Liver (tissue), 3 donors: ENCODE data around the gene BCL2L11.

Experiments
- CTCF ChIP-seq: fragments of 150-350 bp; IDR thresholded peaks from 2 replicates; pipeline ENCODE4 v1.5.1; 2017; ENCODE audit warnings: improper control_type of control experiment, low read depth, low read length; ENCODE audit not compliant: missing input control
- MAX ChIP-seq: IDR thresholded peaks from 2 replicates; pipeline ENCODE4 v1.6.1; 2016; ENCODE audit warnings: antibody characterized with exemption
- SP1 ChIP-seq: IDR thresholded peaks from 2 replicates; pipeline ENCODE4 v1.6.1; 2018; ENCODE audit warnings: antibody characterized with exemption, mild to moderate bottlenecking
- TAF1 ChIP-seq: conservative IDR thresholded peaks from 2 replicates; pipeline ENCODE4 v1.6.1; 2016; ENCODE audit warnings: antibody characterized with exemption, mild to moderate bottlenecking
- ZBTB33 ChIP-seq: IDR thresholded peaks from 2 replicates; pipeline ENCODE4 v1.6.1; 2016; ENCODE audit warnings: antibody characterized with exemption
- donor health status: healthy.
- donor health status: healthy.

- TF ChIP-seq CTCF (no peak), ZBTB33 (no peak), SP1 (no peak), MAX (no peak), TAF1 (no peak)
These were observed 14.7 kb downstream of the BCL2L11 start for GRCh38 chr2:111135237-111135909.
